ENCODE results near the gene KCNK15. TPM values are rescaled to one million over a fixed set of nuclear protein-coding genes. Genes with fewer than 3 reads are reported as not detected.
A peak's percentile ranks its signal among the peaks of the same experiment; 100 is the strongest.
"Not testable (repeated sequence)": the region's sequence is repeated elsewhere in the genome, so short reads cannot be mapped to it uniquely, and the experiment has no call there.

The KCNK15 gene
- total RNA-seq (2014; rRNA removed) = not detected in 2 replicates
- polyA plus RNA-seq (2012) = not detected

DNA sequence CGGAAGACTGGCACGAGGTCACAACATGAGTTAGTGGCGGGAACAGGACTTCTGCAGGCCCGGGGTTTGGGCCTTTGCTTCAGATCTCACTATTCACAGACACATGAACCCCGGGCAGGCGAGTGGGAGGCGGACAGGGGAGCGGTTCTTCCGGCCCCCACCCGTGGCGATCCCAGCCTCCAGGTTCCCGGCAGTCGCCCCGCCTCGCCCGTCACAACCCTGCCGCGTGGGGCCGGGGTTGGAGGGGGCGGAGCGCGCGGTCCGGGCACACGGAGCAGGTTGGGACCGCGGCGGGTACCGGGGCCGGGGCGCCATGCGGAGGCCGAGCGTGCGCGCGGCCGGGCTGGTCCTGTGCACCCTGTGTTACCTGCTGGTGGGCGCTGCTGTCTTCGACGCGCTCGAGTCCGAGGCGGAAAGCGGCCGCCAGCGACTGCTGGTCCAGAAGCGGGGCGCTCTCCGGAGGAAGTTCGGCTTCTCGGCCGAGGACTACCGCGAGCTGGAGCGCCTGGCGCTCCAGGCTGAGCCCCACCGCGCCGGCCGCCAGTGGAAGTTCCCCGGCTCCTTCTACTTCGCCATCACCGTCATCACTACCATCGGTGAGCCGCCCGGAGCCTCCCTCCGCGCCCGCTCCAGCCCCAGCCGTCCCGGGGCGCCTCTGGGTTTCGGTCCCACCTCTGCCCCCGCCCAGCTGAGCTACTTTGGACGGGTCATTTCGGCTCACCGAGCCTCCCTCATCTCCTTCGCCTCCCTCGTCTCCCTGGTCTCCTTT lies at the start of gene KCNK15:
Gene KCNK15, plus strand, starts transcription at position 268 of the 769 bp plus-strand sequence. Its CDS starts 46 bp downstream, at position 314.
- no peak for DNase-seq (ENCODE audit: low read depth)

GRCh38 chr20:44696315-44696714 lies 49.4 kb upstream of the KCNK15 start:
- no peak for DNase-seq (ENCODE audit: low read depth)

GRCh38 chr20:44697041-44697440 lies 48.6 kb upstream of the KCNK15 start:
- DNase-seq (ENCODE audit: low read depth) = not testable (repeated sequence)

DNA sequence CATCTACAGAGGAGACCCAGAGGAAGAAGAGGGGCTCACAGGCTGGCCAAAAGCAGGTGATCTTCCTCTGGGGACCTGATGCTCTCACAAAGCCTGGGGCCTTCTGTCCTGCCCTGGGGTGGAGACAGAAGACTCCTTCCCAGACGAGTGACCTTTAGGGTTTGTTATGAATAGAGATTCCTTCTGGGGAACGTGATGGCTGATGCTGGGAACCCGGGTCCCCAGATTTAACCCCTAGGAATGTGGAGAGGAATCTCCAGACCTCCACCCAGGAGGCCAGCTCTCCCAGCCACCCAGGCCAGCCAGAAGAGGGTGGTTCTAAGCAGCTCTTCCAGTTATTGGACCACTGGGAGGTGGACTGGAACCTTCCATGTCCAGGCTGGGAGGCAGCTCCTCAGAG lies 47.3 kb upstream of the KCNK15 start:
- DNase-seq (ENCODE audit: low read depth) = no peak

- DNase-seq (ENCODE audit: low read depth) = no peak
These were observed 45.4 kb upstream of the KCNK15 start for GRCh38 chr20:44700306-44700705.

- DNase-seq (ENCODE audit: low read depth) = no peak
These were observed 44.4 kb upstream of the KCNK15 start for GRCh38 chr20:44701118-44701857.

DNA sequence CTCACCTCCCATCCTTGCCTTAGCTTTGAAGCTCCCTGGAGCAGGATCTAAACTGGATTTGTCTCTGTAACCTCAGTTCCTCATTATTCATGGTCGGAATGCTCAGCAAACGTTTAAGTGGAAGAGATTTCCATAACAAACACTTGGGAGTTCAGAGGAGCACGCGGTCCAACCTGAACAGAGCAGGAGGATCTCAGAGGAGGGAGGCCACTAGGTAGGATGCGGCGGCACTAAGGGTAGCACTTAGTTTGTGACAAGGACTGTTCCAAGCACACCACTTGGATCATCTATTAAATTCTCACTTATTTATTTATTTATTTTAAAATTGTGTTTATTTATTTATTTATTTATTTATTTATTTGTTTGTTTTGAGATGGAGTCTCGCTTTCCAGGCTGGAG lies 43.8 kb upstream of the KCNK15 start:
- DNase-seq (ENCODE audit: low read depth) = no peak

DNA sequence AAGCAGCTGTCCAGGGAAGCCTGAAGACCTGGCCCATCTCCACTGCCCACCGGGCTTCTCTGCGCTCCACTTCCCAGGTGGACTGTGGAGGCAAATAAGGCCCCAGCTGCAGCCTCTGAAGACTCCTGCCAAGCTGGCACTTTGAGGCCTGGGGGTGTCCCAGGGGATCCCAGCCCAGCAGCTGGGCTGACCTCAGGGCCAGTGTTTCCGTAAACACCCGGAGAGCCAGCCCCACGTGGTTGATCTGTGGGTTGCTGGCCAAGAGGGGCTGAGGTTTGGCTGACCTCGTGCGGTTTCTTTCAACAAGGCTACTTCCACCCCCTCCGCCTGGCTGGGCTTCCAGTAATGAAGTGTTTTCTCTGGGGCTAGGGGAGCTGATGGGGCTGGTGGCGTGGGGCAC lies 42.9 kb upstream of the KCNK15 start:
- DNase-seq (ENCODE audit: low read depth) = peak; percentile 96

DNA sequence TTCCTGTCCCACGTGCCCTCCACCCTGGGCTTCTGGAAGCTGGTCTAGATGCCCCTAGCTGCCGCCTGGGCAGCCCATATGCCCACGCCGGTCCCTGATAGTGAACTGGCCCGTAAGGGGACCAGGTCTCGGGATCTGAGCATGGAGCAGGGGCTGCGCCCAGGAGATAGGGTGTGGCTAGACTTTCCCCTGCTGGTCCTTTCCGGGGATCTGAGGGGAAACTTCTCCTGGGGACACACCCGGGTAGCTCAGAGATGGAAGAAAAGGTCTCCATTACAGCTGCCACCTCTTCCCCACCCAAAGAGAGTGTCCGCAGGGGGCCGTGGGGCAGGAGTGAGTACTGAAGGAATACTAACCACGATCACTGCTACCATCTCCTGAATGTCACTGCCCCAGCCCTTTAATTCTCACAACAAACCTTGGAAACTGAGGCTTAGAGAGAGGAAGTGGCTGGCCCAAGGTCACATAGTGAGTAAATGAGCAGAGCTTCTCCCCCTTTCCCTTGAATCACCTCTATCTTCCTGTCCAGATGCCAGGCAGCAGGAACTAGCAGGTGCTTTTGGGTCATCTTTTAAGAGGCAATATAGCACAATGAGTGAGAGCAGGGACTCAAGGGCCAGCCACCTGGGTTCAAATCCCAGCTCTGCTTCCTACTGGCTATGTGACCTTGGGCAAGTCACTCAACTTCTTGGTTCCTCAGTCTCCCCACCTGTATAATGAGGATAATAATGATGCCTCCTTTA lies 42.3 kb upstream of the KCNK15 start:
- no peak for DNase-seq (ENCODE audit: low read depth)

DNA sequence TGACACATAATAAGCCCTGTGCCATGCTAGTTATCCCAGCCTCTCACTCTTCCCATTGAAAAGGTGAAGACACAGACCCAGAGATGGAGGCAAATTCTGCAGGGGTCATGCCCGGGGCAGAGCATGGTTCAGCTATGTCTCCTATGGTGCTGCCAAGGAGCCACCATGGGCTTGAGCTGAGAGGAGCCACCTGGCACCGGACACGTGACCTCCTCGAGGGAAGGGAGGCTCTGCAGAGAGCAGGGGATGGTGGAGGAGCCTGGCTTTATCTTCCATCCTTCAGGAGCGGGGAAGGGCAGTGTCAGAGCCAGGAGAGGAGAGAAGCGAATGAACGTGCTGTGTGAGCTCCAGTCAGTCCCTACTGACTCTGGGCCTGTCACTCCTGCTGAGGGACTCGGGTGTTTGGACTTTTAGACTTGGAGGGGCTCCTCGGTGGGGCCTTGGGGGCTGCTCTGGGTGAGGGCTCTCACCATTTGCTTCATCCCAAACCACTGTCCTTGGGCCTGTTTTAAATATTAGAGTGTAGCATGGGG lies 41.6 kb upstream of the KCNK15 start:
- no peak for DNase-seq (ENCODE audit: low read depth)

GRCh38 chr20:44704551-44704971 lies 41.1 kb upstream of the KCNK15 start:
- DNase-seq (ENCODE audit: low read depth) = peak; percentile 73

DNA sequence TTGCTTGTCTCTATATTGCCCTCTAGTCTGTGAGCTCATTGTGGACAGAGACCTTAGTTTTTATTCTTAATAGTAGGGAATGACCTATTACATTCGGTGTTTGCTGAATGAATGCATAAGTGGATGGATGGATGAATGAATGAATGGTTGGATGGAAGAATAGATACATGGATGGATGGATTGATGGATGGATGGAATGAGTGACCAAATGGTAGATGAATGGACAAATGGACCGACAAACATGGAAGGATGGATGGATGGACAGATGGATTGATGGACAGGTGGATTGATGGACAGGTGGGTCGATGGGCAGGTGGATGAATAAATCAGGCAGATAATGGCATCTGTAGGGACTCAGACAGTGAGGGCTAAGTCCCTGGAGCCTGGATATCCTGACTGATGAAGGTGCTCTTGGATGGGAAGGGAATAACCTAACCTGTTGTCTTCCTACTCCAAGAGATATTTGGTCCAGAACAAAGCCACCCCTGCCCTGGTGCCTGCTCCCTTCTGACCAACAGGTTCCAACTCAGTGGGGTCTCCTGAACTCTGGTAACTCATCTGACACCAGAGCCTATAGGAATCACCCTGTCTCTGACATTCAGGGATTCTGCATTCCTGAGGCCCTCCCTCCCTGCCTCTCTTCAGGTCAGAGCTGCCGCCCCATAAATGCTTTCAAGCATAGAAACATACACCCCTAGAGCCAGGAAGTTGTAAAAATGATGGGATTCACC lies 40.1 kb upstream of the KCNK15 start:
- DNase-seq (ENCODE audit: low read depth) = no peak

DNA sequence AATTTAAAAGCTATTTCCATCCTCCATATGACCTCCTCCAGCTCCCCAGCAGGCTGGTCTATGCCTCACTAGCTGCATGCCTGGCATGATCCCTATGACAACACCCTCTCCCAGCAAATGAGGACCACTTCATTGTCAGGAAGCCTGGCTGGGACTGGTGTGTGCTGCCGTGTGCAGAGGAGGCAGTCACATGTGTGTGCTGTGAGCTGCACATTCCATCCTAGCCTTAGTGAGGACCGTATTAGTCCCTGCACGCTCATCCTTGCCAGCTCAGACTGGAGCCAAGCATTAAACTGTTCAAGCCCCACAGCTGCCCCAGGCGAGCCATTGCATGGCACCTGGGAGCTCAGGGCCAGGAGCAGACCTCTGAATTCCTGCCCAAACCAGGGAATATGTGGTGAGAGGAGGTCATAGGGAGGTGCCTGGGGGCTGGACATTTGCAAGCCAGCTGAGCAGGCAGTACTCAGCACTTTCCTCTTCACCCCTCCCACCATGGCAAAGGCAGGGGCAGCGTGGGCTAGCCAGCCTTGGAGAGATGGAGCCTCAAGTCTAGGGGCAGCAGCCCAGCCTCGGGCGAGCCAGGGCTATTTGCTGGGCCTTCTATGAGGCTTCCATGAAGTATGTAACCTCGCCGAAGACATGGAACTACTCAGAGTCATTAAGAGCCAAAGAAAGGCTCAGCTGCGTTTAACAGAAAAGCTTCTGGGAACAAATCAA lies 39.2 kb upstream of the KCNK15 start:
- DNase-seq (ENCODE audit: low read depth) = peak; percentile 50

- no peak for DNase-seq (ENCODE audit: low read depth)
These were observed 38.6 kb upstream of the KCNK15 start for GRCh38 chr20:44707018-44707579.

- no peak for DNase-seq (ENCODE audit: low read depth)
These were observed 36.3 kb upstream of the KCNK15 start for GRCh38 chr20:44709380-44709779.

GRCh38 chr20:44709797-44710196 lies 35.9 kb upstream of the KCNK15 start:
- no peak for DNase-seq (ENCODE audit: low read depth)

DNA sequence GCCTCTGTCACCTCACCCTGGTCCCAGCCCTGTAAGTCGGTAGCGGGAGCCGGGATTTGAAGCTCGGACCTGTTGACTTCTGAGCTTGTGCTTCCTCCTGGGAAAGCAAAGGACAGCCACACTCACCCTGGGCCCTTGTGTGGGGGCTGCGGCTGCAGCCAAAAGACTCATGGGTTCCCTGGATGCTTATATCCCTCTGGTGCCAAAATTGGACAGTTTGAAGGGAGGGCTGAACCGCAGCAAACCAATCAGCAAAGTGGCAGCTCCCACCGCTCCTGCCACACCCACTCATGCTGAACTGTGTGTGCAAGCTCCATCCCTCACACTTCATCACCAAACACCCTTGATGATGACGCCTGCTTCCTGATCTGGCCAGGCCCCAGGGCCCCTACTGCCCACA lies 34.4 kb upstream of the KCNK15 start:
- no peak for DNase-seq (ENCODE audit: low read depth)

- no peak for DNase-seq (ENCODE audit: low read depth)
These were observed 31.5 kb upstream of the KCNK15 start for GRCh38 chr20:44714102-44714700.

GRCh38 chr20:44714701-44715498 lies 30.8 kb upstream of the KCNK15 start, which contains the start of gene CCN5:
TSS of gene CCN5 (plus strand) at chr20:44715369. CDS start at chr20:44715391, 22 bp downstream.
- DNase-seq (ENCODE audit: low read depth) = peak; percentile 77

All from LHCN-M2 (cell line).